ENCODE data around the gene C19orf47.

DNA sequence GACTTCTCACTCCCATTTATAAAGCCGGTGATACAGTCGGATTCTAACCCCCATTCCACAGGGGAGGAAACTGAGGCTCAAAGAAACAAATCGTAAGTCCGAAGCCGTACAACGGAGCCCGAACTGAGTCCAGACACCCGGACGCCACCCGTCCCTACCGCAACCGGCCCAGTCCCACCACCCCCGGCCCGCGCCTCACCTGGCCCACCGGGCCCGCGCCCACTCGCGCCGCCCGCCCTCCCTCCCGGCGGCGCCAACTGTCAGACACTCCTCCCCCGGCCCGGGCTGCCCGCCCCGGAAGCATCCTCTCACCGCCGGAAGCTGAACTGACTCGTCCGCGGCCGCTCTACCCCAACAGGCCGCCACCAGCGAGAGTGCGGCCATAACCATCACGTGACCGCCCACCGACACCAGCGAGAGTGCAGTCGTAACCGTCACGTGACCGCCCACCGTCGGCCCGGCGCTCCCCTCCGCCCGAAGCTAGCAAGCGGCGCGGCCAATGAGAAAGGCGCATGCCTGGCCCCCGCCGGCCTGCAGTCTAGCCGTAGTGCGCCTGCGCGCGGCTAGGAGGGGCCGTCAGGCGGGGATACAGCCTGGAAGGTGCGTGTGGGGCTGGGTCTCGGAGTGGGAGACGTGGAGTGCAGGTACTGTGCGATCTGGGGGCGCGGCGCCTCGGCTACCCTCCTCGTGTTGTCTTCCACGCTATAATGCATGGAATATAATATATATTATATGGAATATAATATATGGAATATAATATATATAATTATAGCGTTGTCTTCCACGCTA, at the start of gene C19orf47, which contains the start of gene PLD3:
- TF ChIP-seq CTCF (IDR thresholded peaks at IDR 0.05) = no peak
- no peak for TF ChIP-seq EZH2phosphoT487 (IDR thresholded peaks at IDR 0.05)

Data from neural progenitor cell (in vitro differentiated cells).